GM12801 (cell line): ENCODE results near the gene ELFN1.

ENCODE experiments used
- TF ChIP-seq, protein P1 (sequence below): IDR thresholded peaks from one replicate; pipeline ENCODE4 v1.5.1; 2011; ENCODE audit warnings: control low read depth; ENCODE audit not compliant: insufficient read length; ENCODE audit errors: extremely low read depth

Gene ELFN1

DNA sequence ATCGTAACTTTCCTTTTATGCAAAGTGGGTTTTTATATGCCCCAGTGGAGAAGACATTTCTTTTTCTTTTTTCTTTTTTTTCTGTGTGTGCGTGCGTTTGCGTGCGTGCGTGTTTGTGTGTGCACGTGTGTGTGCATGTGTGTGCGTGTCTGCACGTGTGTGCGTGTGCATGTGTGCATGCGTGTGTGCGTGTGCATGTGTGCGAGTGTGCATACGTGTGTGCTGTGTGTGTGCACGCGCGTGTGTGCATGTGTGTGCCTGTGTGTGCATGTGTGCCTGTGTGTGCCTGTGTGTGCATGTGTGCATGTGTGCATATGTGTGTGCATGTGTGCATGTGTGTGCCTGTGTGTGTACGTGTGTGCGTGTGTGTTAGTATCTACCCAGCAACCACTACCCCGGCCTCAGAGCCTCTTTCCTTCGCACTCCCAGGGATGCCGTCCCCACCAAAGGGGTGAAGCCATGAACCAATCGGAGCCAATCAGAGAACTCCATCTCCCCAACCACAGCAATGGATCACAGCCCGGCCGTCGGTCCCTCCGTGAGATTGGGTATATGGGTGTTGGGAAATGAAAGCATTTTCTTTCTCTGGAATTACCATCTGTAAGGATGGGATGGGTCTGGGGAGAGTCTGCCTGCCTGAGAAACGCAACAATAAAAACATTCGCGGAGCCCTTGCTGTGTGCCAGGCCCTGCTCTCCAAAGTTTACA lies 92.3 kb downstream of the ELFN1 start:
- TF ChIP-seq, protein P1, sequence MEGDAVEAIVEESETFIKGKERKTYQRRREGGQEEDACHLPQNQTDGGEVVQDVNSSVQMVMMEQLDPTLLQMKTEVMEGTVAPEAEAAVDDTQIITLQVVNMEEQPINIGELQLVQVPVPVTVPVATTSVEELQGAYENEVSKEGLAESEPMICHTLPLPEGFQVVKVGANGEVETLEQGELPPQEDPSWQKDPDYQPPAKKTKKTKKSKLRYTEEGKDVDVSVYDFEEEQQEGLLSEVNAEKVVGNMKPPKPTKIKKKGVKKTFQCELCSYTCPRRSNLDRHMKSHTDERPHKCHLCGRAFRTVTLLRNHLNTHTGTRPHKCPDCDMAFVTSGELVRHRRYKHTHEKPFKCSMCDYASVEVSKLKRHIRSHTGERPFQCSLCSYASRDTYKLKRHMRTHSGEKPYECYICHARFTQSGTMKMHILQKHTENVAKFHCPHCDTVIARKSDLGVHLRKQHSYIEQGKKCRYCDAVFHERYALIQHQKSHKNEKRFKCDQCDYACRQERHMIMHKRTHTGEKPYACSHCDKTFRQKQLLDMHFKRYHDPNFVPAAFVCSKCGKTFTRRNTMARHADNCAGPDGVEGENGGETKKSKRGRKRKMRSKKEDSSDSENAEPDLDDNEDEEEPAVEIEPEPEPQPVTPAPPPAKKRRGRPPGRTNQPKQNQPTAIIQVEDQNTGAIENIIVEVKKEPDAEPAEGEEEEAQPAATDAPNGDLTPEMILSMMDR = no peak

GRCh38 chr7:1763033-1763432 lies 93.0 kb downstream of the ELFN1 start:
- TF ChIP-seq, protein P1 = no peak

- TF ChIP-seq, protein P1 = no peak
Measured at GRCh38 chr7:1765336-1765735, 95.3 kb downstream of the ELFN1 start.

- TF ChIP-seq, protein P1 = no peak
Measured at GRCh38 chr7:1767524-1767923, 97.4 kb downstream of the ELFN1 start.

DNA sequence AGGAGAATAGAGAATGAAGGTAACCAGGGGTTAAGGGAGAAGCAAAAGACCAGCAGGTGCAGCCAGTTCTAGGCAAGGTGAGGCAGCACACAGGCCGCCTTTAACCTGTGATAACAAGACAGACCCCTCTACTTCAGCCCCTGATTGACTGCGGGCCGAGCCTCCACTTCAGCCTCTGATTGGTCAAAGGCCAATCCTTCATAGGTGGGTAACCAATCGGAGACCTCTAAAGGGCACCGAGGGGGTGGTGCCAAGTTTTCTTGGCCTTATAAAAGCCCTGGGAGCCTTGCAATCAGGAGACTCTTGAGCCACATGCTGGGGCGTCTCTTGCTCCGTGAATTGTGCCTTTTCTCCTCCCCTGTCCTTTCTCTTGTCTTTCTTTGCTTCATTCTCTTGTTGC lies 98.8 kb downstream of the ELFN1 start:
- TF ChIP-seq, protein P1 = no peak

DNA sequence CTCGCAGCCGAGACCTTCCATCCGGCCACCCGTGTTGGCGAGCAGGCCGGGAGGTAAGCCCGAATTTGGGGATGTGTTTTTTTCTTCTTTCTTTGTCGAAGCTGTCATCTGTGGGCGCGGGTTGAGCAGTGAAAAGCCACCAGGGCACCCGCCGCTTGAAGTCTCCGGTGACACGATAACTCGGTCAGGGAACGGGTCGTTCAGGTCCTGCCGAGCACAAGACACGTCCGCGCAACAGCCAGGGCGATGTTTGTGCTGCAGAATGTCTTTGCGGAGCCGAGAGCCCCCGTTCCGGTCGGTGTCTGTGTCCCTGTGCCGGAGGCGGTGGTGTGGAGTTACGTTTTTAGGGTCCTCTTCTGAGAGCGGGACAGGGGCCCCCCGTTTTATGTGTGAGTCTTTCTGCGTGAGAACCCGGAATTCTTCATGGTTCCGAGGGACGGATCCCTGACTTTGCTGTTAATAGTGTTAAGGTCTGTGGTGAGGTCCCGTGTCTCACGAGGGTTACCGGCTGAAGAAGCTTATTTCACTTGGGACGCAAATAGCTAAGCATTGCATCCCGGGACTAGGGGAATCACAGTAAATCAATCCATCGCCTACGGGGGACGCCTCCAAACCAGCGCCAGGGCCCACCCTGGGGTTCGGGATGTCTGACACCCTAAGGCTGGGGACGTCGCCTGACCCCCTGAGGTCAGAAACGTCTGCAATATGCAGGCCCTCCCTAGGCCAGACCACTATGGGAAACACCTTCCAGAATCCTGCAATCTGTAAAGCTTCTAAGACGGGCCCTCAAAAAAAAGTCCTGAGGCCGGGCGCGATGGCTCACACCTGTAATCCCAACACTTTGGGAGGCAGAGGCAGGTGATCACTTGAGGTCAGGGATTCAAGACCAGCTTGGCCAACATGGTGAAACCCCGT lies 99.5 kb downstream of the ELFN1 start:
- TF ChIP-seq, protein P1 = no peak

- TF ChIP-seq, protein P1 = no peak
Measured at GRCh38 chr7:1770331-1770730, 100.3 kb downstream of the ELFN1 start.
